ENCODE data around the gene CRABP1.
A peak's percentile ranks its signal among the peaks of the same experiment; 100 is the strongest.

CRABP1 gene

DNA sequence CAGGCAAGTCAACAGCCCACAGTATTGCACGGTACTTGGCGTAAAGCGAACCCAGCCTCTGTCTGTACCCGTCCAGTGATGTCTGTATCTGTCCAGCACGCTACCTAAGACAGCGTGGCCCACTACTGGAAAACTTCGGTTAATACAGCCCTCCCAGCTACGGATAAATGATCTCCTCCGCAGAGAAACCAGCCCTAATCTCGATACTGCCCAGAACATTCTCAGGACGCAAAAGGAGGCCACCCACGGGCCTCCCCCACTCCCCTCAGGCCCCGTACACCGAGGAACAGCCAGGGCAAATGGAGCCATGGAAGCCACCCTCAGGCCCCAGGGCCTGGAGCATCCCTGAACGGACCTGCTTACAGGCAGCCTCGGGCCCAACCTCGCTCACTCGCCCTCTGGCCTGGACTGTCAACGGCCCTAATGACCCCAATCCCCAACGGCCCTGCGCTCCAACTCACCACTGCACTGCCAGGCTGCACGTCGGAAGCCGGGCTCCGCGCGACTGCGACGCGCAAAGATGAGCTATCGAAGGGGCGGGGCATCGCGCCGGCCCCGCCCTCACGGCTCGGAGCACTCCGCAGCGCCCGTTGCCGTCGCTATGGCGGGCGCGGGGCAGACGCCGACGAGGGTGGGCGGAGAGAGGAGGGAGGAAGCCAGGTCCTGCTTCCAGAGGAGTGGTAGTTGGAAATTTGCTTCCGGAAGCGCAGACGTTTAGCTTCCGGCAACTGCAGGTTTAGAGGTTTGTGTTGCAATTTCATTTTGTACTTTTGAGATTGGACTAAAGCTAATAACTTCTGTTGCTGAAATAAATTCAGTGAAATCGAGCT is 40.8 kb upstream of the CRABP1 start, which contains the start of gene SKIC8:
Gene SKIC8, minus strand, starts transcription at position 509 of the 830 bp plus-strand sequence. CDS start 3,923 bp downstream, outside the sequence.
- Histone ChIP-seq H3K79me1 (ENCODE audit: low read length) (peaks cover 3% of the 10 kb centered on the region), H3K14ac (ENCODE audit: low read length) (peak within 1 kb of the TSS; percentile 69), H2BK5ac (ENCODE audit: low read depth, low read length, poor library complexity) (peak within 1 kb of the TSS; percentile 16), H3K4me1 (ENCODE audit: control insufficient read depth in 1 of 2, insufficient read depth in 2 of 2, low read length in 2 of 2) (peaks cover 3 to 4% of the 10 kb centered on the region in 2 experiments), H3K4me2 (ENCODE audit: low read length) (peak within 1 kb of the TSS; percentile 66), H2BK12ac (ENCODE audit: low read length) (no peak within 1 kb of the TSS), H4K8ac (ENCODE audit: low read depth, low read length) (peak within 1 kb of the TSS; percentile 100), H3K4ac (ENCODE audit: low read depth, low read length) (peak within 1 kb of the TSS; percentile 61), H3K27ac (ENCODE audit: low read depth, low read length) (peak within 1 kb of the TSS; percentile 43), H4K91ac (ENCODE audit: low read depth, low read length) (peak within 1 kb of the TSS; percentile 85), H3K36me3 (ENCODE audit: control insufficient read depth in 1 of 2, insufficient read depth in 2 of 2, low read length in 2 of 2) (peaks cover 0 to under 1% of the 10 kb centered on the region in 2 experiments), H3K18ac (ENCODE audit: low read length) (peak within 1 kb of the TSS; percentile 39), H3K9me3 (ENCODE audit: insufficient read depth, low read depth, low read length) (peaks cover 5% of the 10 kb centered on the region), H2AFZ (ENCODE audit: insufficient read depth, low read length, poor library complexity) (peak within 1 kb of the TSS; percentile 77), H3K79me2 (ENCODE audit: control insufficient read depth, insufficient read depth, low read length, poor library complexity) (peaks cover 4% of the 10 kb centered on the region), H3K23ac (ENCODE audit: low read length) (no peak within 1 kb of the TSS), H3K27me3 (ENCODE audit: insufficient read depth, low read length) (peaks cover 3% of the 10 kb centered on the region), H2AK5ac (ENCODE audit: low read length) (peak within 1 kb of the TSS; percentile 30), H3K9ac (ENCODE audit: low read length) (peak within 1 kb of the TSS; percentile 98), H4K12ac (ENCODE audit: low read depth, low read length) (peak within 1 kb of the TSS; percentile 89), H3K4me3 (ENCODE audit: low read depth, low read length) (peak within 1 kb of the TSS; percentile 100), H2BK120ac (ENCODE audit: insufficient read depth, low read length, poor library complexity) (peak within 1 kb of the TSS; percentile 8)
- peak; percentile 98 for DNase-seq
- no CpG with 5 or more reads among the region's 55 CpGs for WGBS (ENCODE audit: extremely low coverage, insufficient coverage, insufficient read length)

DNA sequence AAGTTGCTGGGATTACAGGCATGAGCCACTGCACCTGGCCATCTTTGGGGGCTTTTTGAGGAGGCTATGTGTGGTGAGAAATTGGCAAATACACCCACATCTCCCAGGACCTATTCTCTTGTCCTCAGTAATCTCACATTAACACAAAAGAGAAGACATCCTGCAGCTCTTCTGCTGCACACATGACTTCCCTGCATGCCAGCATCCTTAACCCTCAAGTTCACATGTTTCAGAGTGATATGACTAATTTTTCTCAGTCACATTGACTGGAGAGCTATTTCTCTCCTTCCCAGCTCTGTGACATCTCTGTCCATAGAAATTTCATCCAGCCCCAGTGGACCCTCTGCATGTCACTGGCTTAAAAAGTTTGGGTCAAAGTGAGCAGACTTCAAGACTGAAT is 38.8 kb upstream of the CRABP1 start:
- Histone ChIP-seq H3K27ac (ENCODE audit: low read depth, low read length) (no peak overlapping the region), H4K91ac (ENCODE audit: low read depth, low read length) (no peak overlapping the region), H3K4me1 (ENCODE audit: control insufficient read depth in 1 of 2, insufficient read depth in 2 of 2, low read length in 2 of 2) (peaks cover 3 to 4% of the 10 kb centered on the region in 2 experiments), H4K12ac (ENCODE audit: low read depth, low read length) (no peak overlapping the region), H3K79me2 (ENCODE audit: control insufficient read depth, insufficient read depth, low read length, poor library complexity) (peaks cover 4% of the 10 kb centered on the region), H3K9ac (ENCODE audit: low read length) (no peak overlapping the region), H2AFZ (ENCODE audit: insufficient read depth, low read length, poor library complexity) (no peak overlapping the region), H3K4me3 (ENCODE audit: low read depth, low read length) (no peak overlapping the region), H2BK120ac (ENCODE audit: insufficient read depth, low read length, poor library complexity) (no peak overlapping the region), H4K8ac (ENCODE audit: low read depth, low read length) (no peak overlapping the region), H3K4me2 (ENCODE audit: low read length) (no peak overlapping the region), H3K27me3 (ENCODE audit: insufficient read depth, low read length) (peaks cover 3% of the 10 kb centered on the region), H3K14ac (ENCODE audit: low read length) (no peak overlapping the region), H3K18ac (ENCODE audit: low read length) (no peak overlapping the region), H2AK5ac (ENCODE audit: low read length) (no peak overlapping the region), H3K36me3 (ENCODE audit: control insufficient read depth in 1 of 2, insufficient read depth in 2 of 2, low read length in 2 of 2) (no peaks in the 10 kb centered on the region), H2BK12ac (ENCODE audit: low read length) (no peak overlapping the region), H2BK5ac (ENCODE audit: low read depth, low read length, poor library complexity) (no peak overlapping the region), H3K79me1 (ENCODE audit: low read length) (peaks cover 3% of the 10 kb centered on the region), H3K23ac (ENCODE audit: low read length) (no peak overlapping the region), H3K4ac (ENCODE audit: low read depth, low read length) (no peak overlapping the region), H3K9me3 (ENCODE audit: insufficient read depth, low read depth, low read length) (peaks cover 5% of the 10 kb centered on the region)
- DNase-seq: no peak

DNA sequence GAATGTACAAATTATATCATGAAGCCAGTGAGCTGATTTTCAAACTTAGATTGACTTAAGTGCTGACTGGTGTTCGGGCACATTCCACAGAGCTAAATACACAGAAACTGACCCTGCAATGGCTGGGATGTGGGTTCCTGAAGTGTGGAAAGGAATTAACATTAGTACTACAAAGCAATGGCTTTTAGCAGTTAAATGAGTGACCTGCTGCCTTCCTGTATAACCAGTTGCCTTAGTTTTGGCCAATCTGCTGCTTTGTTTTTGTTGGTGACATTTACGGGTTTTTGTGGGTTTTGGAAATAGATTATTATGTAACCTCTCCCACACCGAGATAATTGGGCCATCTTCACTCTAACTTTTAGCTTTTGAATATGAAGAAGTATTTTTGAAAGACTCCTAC is 38.3 kb upstream of the CRABP1 start:
- no peak overlapping the region for H4K12ac ChIP-seq (ENCODE audit: low read depth, low read length)
- H3K27me3 ChIP-seq (ENCODE audit: insufficient read depth, low read length): peaks cover 3% of the 10 kb centered on the region
- peaks cover 3 to 4% of the 10 kb centered on the region in 2 experiments for H3K4me1 ChIP-seq (ENCODE audit: control insufficient read depth in 1 of 2, insufficient read depth in 2 of 2, low read length in 2 of 2)
- H3K36me3 ChIP-seq (ENCODE audit: control insufficient read depth in 1 of 2, insufficient read depth in 2 of 2, low read length in 2 of 2): no peaks in the 10 kb centered on the region
- no peak overlapping the region for H3K4me2 ChIP-seq (ENCODE audit: low read length)
- no peak overlapping the region for H2BK120ac ChIP-seq (ENCODE audit: insufficient read depth, low read length, poor library complexity)
- H2BK5ac ChIP-seq (ENCODE audit: low read depth, low read length, poor library complexity): no peak overlapping the region
- H3K27ac ChIP-seq (ENCODE audit: low read depth, low read length): no peak overlapping the region
- WGBS (ENCODE audit: extremely low coverage, insufficient coverage, insufficient read length): no CpG with 5 or more reads among the region's 3 CpGs
- DNase-seq: no peak
- peaks cover 5% of the 10 kb centered on the region for H3K9me3 ChIP-seq (ENCODE audit: insufficient read depth, low read depth, low read length)
- no peak overlapping the region for H2AK5ac ChIP-seq (ENCODE audit: low read length)
- no peak overlapping the region for H4K91ac ChIP-seq (ENCODE audit: low read depth, low read length)
- H2BK12ac ChIP-seq (ENCODE audit: low read length): no peak overlapping the region
- H3K14ac ChIP-seq (ENCODE audit: low read length): no peak overlapping the region
- H3K9ac ChIP-seq (ENCODE audit: low read length): no peak overlapping the region
- H4K8ac ChIP-seq (ENCODE audit: low read depth, low read length): no peak overlapping the region
- H3K23ac ChIP-seq (ENCODE audit: low read length): no peak overlapping the region
- no peak overlapping the region for H2AFZ ChIP-seq (ENCODE audit: insufficient read depth, low read length, poor library complexity)
- no peak overlapping the region for H3K4ac ChIP-seq (ENCODE audit: low read depth, low read length)
- peaks cover 3% of the 10 kb centered on the region for H3K79me1 ChIP-seq (ENCODE audit: low read length)
- peaks cover 4% of the 10 kb centered on the region for H3K79me2 ChIP-seq (ENCODE audit: control insufficient read depth, insufficient read depth, low read length, poor library complexity)
- H3K18ac ChIP-seq (ENCODE audit: low read length): no peak overlapping the region
- H3K4me3 ChIP-seq (ENCODE audit: low read depth, low read length): no peak overlapping the region

DNA sequence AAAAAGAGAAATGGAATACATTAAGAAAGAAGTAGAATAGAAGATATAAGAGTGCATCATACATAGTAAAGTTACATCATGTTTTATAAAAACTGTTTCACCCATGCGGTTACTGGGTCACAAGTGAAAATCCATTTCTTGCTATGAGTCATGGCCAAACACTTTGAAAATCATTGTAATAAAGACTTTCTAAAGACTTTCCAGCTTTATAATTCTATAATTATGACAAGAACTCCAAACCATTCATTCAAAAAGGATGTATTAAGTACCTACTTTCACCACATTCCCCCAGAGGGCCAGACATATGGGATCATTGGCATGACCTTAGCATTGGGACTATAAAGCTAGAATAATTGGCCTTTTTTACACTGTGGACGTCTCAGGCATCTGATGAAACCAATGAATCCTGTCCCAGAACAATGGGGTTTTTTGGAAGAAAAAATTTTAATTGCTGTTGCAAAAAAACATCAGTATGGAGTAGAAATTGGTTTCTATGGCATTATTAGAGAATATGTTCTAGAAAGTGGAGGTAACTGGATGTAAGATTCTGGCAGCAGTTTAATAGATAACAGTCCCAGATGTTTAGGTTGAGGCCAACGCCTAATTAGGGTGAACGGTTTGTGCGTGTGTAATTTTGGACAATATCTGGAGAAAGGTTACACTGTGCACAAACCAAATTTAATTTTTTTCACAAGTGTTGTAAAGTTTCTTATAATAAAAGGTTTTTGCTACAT is 37.4 kb upstream of the CRABP1 start:
- peaks cover 3% of the 10 kb centered on the region for H3K79me1 ChIP-seq (ENCODE audit: low read length)
- H3K9ac ChIP-seq (ENCODE audit: low read length): no peak overlapping the region
- no peak overlapping the region for H3K4ac ChIP-seq (ENCODE audit: low read depth, low read length)
- H3K79me2 ChIP-seq (ENCODE audit: control insufficient read depth, insufficient read depth, low read length, poor library complexity): peaks cover 4% of the 10 kb centered on the region
- peaks cover 3 to 4% of the 10 kb centered on the region in 2 experiments for H3K4me1 ChIP-seq (ENCODE audit: control insufficient read depth in 1 of 2, insufficient read depth in 2 of 2, low read length in 2 of 2)
- H3K4me2 ChIP-seq (ENCODE audit: low read length): no peak overlapping the region
- H3K36me3 ChIP-seq (ENCODE audit: control insufficient read depth in 1 of 2, insufficient read depth in 2 of 2, low read length in 2 of 2): no peaks in the 10 kb centered on the region
- no CpG with 5 or more reads among the region's 5 CpGs for WGBS (ENCODE audit: extremely low coverage, insufficient coverage, insufficient read length)
- H2AK5ac ChIP-seq (ENCODE audit: low read length): no peak overlapping the region
- no peak overlapping the region for H2BK120ac ChIP-seq (ENCODE audit: insufficient read depth, low read length, poor library complexity)
- no peak overlapping the region for H3K14ac ChIP-seq (ENCODE audit: low read length)
- no peak overlapping the region for H2AFZ ChIP-seq (ENCODE audit: insufficient read depth, low read length, poor library complexity)
- H3K9me3 ChIP-seq (ENCODE audit: insufficient read depth, low read depth, low read length): peaks cover 5% of the 10 kb centered on the region
- DNase-seq: peak in 1 of 2 donors; percentile 15
- peaks cover 3% of the 10 kb centered on the region for H3K27me3 ChIP-seq (ENCODE audit: insufficient read depth, low read length)
- H2BK12ac ChIP-seq (ENCODE audit: low read length): no peak overlapping the region
- no peak overlapping the region for H3K4me3 ChIP-seq (ENCODE audit: low read depth, low read length)
- no peak overlapping the region for H3K27ac ChIP-seq (ENCODE audit: low read depth, low read length)
- no peak overlapping the region for H4K91ac ChIP-seq (ENCODE audit: low read depth, low read length)
- H2BK5ac ChIP-seq (ENCODE audit: low read depth, low read length, poor library complexity): no peak overlapping the region
- H3K18ac ChIP-seq (ENCODE audit: low read length): no peak overlapping the region
- H4K8ac ChIP-seq (ENCODE audit: low read depth, low read length): no peak overlapping the region
- H3K23ac ChIP-seq (ENCODE audit: low read length): no peak overlapping the region
- H4K12ac ChIP-seq (ENCODE audit: low read depth, low read length): no peak overlapping the region
